Body of pancreas (tissue), 4 donors: ENCODE measurements around the gene PLA2G2C. TPM values are rescaled to one million over a fixed set of nuclear protein-coding genes. Genes with fewer than 3 reads are reported as not detected.
"Not testable (repeated sequence)": the region's sequence is repeated elsewhere in the genome, so short reads cannot be mapped to it uniquely, and the experiment has no call there.

Experiments
- ATAC-seq: fragments of 150-250 bp; one replicate; pipeline ENCODE4 v1.9.1; 2016
- DNase-seq, 4 donors: peaks; one replicate each; pipeline ENCODE4 v3.0.0-alpha.2; 2019
- H3K27ac ChIP-seq, 4 donors: fragments of 200-600 bp; sonication (generic); 1 replicate in 3 of 4; 2 replicates in 1 of 4; pipeline versions ENCODE4 v1.5.1 to v1.6.1; 2016 to 2019; ENCODE audit warnings: mild to moderate bottlenecking in 1 of 4, mixed read lengths in 1 of 4, moderate library complexity in 1 of 4
- H3K27me3 ChIP-seq, 2 donors: fragments of 200-600 bp; sonication (generic); one replicate each; pipeline ENCODE4 v1.6.0; 2016; ENCODE audit warnings: mild to moderate bottlenecking in 1 of 2
- H3K36me3 ChIP-seq, 2 donors: fragments of 200-600 bp; sonication (generic); replicated peaks in 1 of 2; 2 replicates each; pipeline ENCODE4 v1.5.1; 2016; ENCODE audit warnings: low read depth in 2 of 2; ENCODE audit not compliant: insufficient read depth in 1 of 2
- H3K4me1 ChIP-seq: fragments of 200-600 bp; sonication (generic); one replicate; pipeline ENCODE4 v1.6.0; 2016
- H3K4me3 ChIP-seq, 2 donors: fragments of 200-600 bp; sonication (generic); 1 replicate in 1 of 2; 2 replicates in 1 of 2; pipeline ENCODE4 v1.5.1; 2016 to 2019
- H3K9me3 ChIP-seq, 3 donors: fragments of 200-600 bp; sonication (generic); 1 replicate in 2 of 3; 2 replicates in 1 of 3; pipeline ENCODE4 v1.5.1; 2016
- POLR2A ChIP-seq, 3 donors: fragments of 450-650 bp; IDR thresholded peaks; one replicate each; pipeline ENCODE4 v1.6.1; 2016; ENCODE audit warnings: antibody characterized with exemption in 3 of 3, mild to moderate bottlenecking in 2 of 3
- WGBS, 2 donors: methylation state at CpG; one replicate each; pipeline ENCODE4 v1.1.5; 2017; 5-methylcytosine and 5-hydroxymethylcytosine counted together
- intact Hi-C: fragments of 100-400 bp; cut with DNase I; formaldehyde crosslinking; loops from one replicate; pipeline ENCODE4 v1.15.1; 2023
- total RNA-seq, 2 donors: library from RNA; depleted of rRNA; stranded (reverse); fragments of >200 nt; gene quantifications; one replicate each; pipeline ENCODE4 v1.1.0, GENCODE V29; 2016
- TF ChIP-seq, protein P1 (sequence below), 7 experiments: fragments of 450-650 bp in 4 of 7; fragments of 200-600 bp in 3 of 7; sonication (generic) in 3 of 7; IDR thresholded peaks; one replicate each; pipeline ENCODE4 v1.5.1; 2016 to 2019; ENCODE audit warnings: antibody characterized with exemption in 7 of 7

Gene PLA2G2C
- not detected for total RNA-seq

GRCh38 chr1:20185834-20186782 is at the start of gene PLA2G2C, which contains the start of gene UBXN10:
Gene PLA2G2C (minus strand): TSS chr1:20186518. CDS start chr1:20177363, 9,155 bp downstream.
Gene UBXN10 (plus strand): TSS chr1:20186096. CDS start chr1:20190562, 4,466 bp downstream.
- intact Hi-C loops, result no loop called here
- Histone ChIP-seq H3K9me3 (no peaks in the 10 kb centered on the region), H3K4me1 (peaks cover 11% of the 10 kb centered on the region), H3K27me3 (no peaks in the 10 kb centered on the region), H3K27ac (no peak within 1 kb of the TSS), H3K36me3 (no peaks in the 10 kb centered on the region), H3K4me3 (no peak within 1 kb of the TSS)
- WGBS, 2 donors, result 2% methylated on average over 9 to 51 of the region's 52 CpGs
- ATAC-seq (peak; percentile 62), DNase-seq (peak; percentile 32 to 60 (median 50))
- TF ChIP-seq, protein P1, sequence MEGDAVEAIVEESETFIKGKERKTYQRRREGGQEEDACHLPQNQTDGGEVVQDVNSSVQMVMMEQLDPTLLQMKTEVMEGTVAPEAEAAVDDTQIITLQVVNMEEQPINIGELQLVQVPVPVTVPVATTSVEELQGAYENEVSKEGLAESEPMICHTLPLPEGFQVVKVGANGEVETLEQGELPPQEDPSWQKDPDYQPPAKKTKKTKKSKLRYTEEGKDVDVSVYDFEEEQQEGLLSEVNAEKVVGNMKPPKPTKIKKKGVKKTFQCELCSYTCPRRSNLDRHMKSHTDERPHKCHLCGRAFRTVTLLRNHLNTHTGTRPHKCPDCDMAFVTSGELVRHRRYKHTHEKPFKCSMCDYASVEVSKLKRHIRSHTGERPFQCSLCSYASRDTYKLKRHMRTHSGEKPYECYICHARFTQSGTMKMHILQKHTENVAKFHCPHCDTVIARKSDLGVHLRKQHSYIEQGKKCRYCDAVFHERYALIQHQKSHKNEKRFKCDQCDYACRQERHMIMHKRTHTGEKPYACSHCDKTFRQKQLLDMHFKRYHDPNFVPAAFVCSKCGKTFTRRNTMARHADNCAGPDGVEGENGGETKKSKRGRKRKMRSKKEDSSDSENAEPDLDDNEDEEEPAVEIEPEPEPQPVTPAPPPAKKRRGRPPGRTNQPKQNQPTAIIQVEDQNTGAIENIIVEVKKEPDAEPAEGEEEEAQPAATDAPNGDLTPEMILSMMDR (IDR thresholded peaks at IDR 0.05), result no peak
- no peak for TF ChIP-seq POLR2A (IDR thresholded peaks at IDR 0.05)

DNA sequence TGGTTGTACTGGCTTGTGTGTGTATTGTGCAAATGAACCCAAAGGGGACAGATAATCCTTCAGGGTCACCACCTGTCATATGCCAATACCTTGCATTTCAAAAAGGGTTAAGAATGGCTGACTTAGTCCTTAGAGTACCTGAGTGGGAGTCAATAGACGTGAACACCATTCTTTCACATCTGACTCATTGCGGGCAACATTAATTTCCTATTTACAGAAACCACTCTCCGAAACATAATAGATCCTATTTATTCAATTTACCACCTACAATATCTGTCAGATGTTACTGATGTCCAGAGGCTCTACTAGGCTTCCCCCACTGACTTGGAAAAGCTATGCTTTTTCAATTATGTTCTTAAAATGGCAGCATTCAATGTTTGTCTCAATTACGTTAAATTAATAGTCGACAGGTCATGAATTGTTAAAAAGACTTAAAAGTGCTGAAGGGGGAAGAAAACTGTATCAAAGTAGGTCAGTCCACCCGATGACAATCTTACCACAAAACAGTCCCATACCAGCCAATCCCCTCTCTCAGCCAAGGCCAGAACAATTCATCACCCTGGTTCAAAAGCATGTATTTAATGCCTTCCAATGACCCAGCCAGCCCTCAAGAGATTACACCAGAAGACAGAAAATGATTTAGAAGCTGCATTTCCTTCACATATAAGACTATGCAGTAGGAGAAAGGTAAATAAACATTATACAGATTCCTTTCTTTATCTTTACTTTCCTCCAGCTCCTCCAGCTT is 48.6 kb upstream of the PLA2G2C start:
- H3K27me3 ChIP-seq, result no peaks in the 10 kb centered on the region
- no peaks in the 10 kb centered on the region for H3K36me3 ChIP-seq
- H3K4me3 ChIP-seq, result no peak overlapping the region
- ATAC-seq (no peak), DNase-seq (no peak)
- intact Hi-C loops, result no loop called here
- TF ChIP-seq, protein P1 (IDR thresholded peaks at IDR 0.05), result no peak
- TF ChIP-seq POLR2A (IDR thresholded peaks at IDR 0.05), result no peak
- H3K27ac ChIP-seq, result no peak overlapping the region
- no peaks in the 10 kb centered on the region for H3K9me3 ChIP-seq
- no peaks in the 10 kb centered on the region for H3K4me1 ChIP-seq
- 48 to 68% methylated on average over 6 of the region's 6 CpGs for WGBS, 2 donors

GRCh38 chr1:20233866-20234265 is 47.5 kb upstream of the PLA2G2C start:
- Histone ChIP-seq H3K9me3 (no peaks in the 10 kb centered on the region), H3K27ac (no peak overlapping the region), H3K4me3 (no peak overlapping the region), H3K4me1 (no peaks in the 10 kb centered on the region), H3K36me3 (no peaks in the 10 kb centered on the region), H3K27me3 (no peaks in the 10 kb centered on the region)
- 19 to 34% methylated on average over 5 to 6 of the region's 6 CpGs for WGBS, 2 donors
- DNase-seq (no peak), ATAC-seq (no peak)
- intact Hi-C loops, result no loop called here
- TF ChIP-seq, protein P1 (IDR thresholded peaks at IDR 0.05), result no peak
- no peak for TF ChIP-seq POLR2A (IDR thresholded peaks at IDR 0.05)

DNA sequence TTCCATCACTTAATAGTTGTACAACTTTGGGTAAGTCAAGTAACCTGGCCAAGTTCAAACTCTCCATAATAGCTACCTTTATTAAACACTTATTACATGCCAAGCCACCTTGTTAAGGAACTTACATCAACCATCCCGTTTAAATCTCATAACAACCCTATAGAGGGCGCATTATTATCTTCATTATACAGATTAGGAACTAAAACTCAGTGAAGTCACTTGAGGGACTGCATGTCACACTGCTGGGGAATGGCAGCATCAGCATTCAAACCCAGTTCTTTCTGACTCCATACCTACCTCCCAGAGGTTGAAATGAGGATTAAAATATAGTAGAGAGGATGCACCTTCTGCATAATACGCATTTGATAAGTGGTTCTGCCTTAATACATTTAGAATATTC is 47.1 kb upstream of the PLA2G2C start:
- no peak for TF ChIP-seq POLR2A (IDR thresholded peaks at IDR 0.05)
- TF ChIP-seq, protein P1 (IDR thresholded peaks at IDR 0.05), result peak in 4 of 7 experiments; percentile 22 to 38 (median 28)
- intact Hi-C loops, result no loop called here
- Histone ChIP-seq H3K9me3 (no peaks in the 10 kb centered on the region), H3K36me3 (no peaks in the 10 kb centered on the region), H3K4me3 (no peak overlapping the region), H3K27me3 (no peaks in the 10 kb centered on the region), H3K4me1 (no peaks in the 10 kb centered on the region), H3K27ac (no peak overlapping the region)
- WGBS, 2 donors, result 27 to 32% methylated on average over 3 of the region's 3 CpGs
- DNase-seq (no peak), ATAC-seq (no peak)

GRCh38 chr1:20232564-20232963 is 46.2 kb upstream of the PLA2G2C start:
- H3K4me3 ChIP-seq, H3K9me3 ChIP-seq, intact Hi-C loops, H3K4me1 ChIP-seq, DNase-seq, H3K27ac ChIP-seq, ATAC-seq, H3K36me3 ChIP-seq, H3K27me3 ChIP-seq: not testable (repeated sequence)
- 16 to 24% methylated on average over 7 of the region's 7 CpGs for WGBS, 2 donors
